H1 (cell line): ENCODE data around the gene INPP5A. TPM values are rescaled to one million over a fixed set of nuclear protein-coding genes. Genes with fewer than 3 reads are reported as not detected.
A peak's percentile ranks its signal among the peaks of the same experiment; 100 is the strongest.

ENCODE experiments used
- CTCF ChIA-PET: fragments of 300-600 bp; sonication (Branson Sonifier 250); formaldehyde crosslinking; loops from one replicate; lab custom pipeline; 2021; ENCODE audit not compliant: partially characterized antibody; lab: Charles Lee
- POLR2A ChIA-PET: fragments of 300-600 bp; sonication (Branson Sonifier 250); formaldehyde crosslinking; loops from one replicate; lab custom pipeline; 2021; ENCODE audit warnings: inconsistent platforms; ENCODE audit not compliant: partially characterized antibody; lab: Charles Lee
- DNase-seq, 2 experiments: peaks; one replicate each; pipeline versions ENCODE4 v3.0.0 to v3.0.0-alpha.2; 2010 to 2022; ENCODE audit warnings: low spot score in 2 of 2, low read depth in 1 of 2, mixed read lengths in 1 of 2
- FAIRE-seq: peaks from 2 replicates; lab custom pipeline; 2011; peaks lifted over from hg19 to GRCh38; lab: Jason Lieb, UNC
- H2AFZ ChIP-seq: 2 replicates; pipeline ENCODE4 v1.8.1; 2012; ENCODE audit warnings: low read length, inconsistent platforms
- H2AK5ac ChIP-seq: 2 replicates; pipeline ENCODE4 v1.6.1; 2013; ENCODE audit warnings: low read depth, low read length
- H2BK120ac ChIP-seq: replicated peaks from 2 replicates; pipeline ENCODE3; 2013; ENCODE audit warnings: low read depth, low read length, inconsistent platforms
- H2BK12ac ChIP-seq: 2 replicates; pipeline ENCODE4 v1.6.1; 2013; ENCODE audit warnings: low read depth, low read length
- H2BK15ac ChIP-seq: 2 replicates; pipeline ENCODE4 v1.6.1; 2013; ENCODE audit warnings: low read length
- H2BK20ac ChIP-seq: 2 replicates; pipeline ENCODE4 v1.6.1; 2013; ENCODE audit warnings: low read length
- H2BK5ac ChIP-seq: 2 replicates; pipeline ENCODE4 v1.6.1; 2013; ENCODE audit warnings: low read depth, low read length
- H3K14ac ChIP-seq: 2 replicates; pipeline ENCODE4 v1.6.1; 2013; ENCODE audit warnings: inconsistent platforms; ENCODE audit not compliant: insufficient read length
- H3K18ac ChIP-seq: 2 replicates; pipeline ENCODE4 v1.6.1; 2013; ENCODE audit warnings: low read length; ENCODE audit errors: extremely low read depth
- H3K23ac ChIP-seq: 2 replicates; pipeline ENCODE4 v1.6.1; 2013; ENCODE audit warnings: inconsistent platforms; ENCODE audit not compliant: insufficient read length
- H3K23me2 ChIP-seq: 2 replicates; pipeline ENCODE4 v1.6.1; 2013; ENCODE audit warnings: low read depth, low read length
- H3K27ac ChIP-seq: 2 replicates; pipeline ENCODE4 v1.6.1; 2011; ENCODE audit warnings: low read depth, low read length, inconsistent platforms
- H3K27me3 ChIP-seq, 4 experiments: replicated peaks in 1 of 4; 1 replicate in 1 of 4; 2 replicates in 3 of 4; pipeline versions ENCODE4 v1.6.1 to v1.8.1; 2011 to 2013; ENCODE audit warnings: low read length in 3 of 4, mild to moderate bottlenecking in 3 of 4, inconsistent platforms in 2 of 4, mixed read lengths in 2 of 4, moderate library complexity in 1 of 4; ENCODE audit not compliant: control insufficient read depth in 3 of 4, insufficient read depth in 3 of 4; ENCODE audit errors: extremely low read depth in 1 of 4
- H3K36me3 ChIP-seq, 4 experiments: 2 replicates each; pipeline versions ENCODE4 v1.6.1 to v1.8.1; 2011 to 2013; ENCODE audit warnings: mild to moderate bottlenecking in 4 of 4, low read length in 3 of 4, moderate library complexity in 2 of 4, control low read depth in 1 of 4, inconsistent platforms in 1 of 4; ENCODE audit not compliant: insufficient read depth in 4 of 4, control insufficient read depth in 2 of 4
- H3K4ac ChIP-seq: replicated peaks from 2 replicates; pipeline ENCODE3; 2013; ENCODE audit warnings: low read length, low read depth, mixed read lengths, inconsistent platforms; ENCODE audit not compliant: insufficient read length
- H3K4me1 ChIP-seq, 4 experiments: replicated peaks in 1 of 4; 1 replicate in 1 of 4; 2 replicates in 3 of 4; pipeline versions ENCODE4 v1.6.1 to v1.8.1; 2011 to 2013; ENCODE audit warnings: low read length in 3 of 4, inconsistent platforms in 2 of 4, mixed read lengths in 1 of 4; ENCODE audit not compliant: insufficient read depth in 4 of 4, control insufficient read depth in 3 of 4
- H3K4me2 ChIP-seq, 2 experiments: 2 replicates each; pipeline versions ENCODE4 v1.6.1 to v1.8.1; 2011 to 2013; ENCODE audit warnings: low read depth in 2 of 2, low read length in 2 of 2, control low read depth in 1 of 2, inconsistent platforms in 1 of 2, mild to moderate bottlenecking in 1 of 2; ENCODE audit not compliant: insufficient read depth in 1 of 2
- H3K4me3 ChIP-seq, 4 experiments: fragments of 200-600, 300-600 bp in 1 of 4; sonication (generic), shearing (Covaris generic), sonication (Bioruptor Twin) in 1 of 4; 2 replicates each; pipeline versions ENCODE4 v1.5.1 to v1.8.1; 2011 to 2016; ENCODE audit warnings: low read length in 4 of 4, low read depth in 3 of 4, control low read depth in 2 of 4, inconsistent platforms in 2 of 4, mild to moderate bottlenecking in 2 of 4, mixed read lengths in 1 of 4, moderate library complexity in 1 of 4; ENCODE audit not compliant: insufficient read depth in 2 of 4; ENCODE audit errors: extremely low read depth in 1 of 4
- H3K56ac ChIP-seq: replicated peaks from 2 replicates; pipeline ENCODE3; 2013; ENCODE audit warnings: low read depth, mild to moderate bottlenecking, mixed read lengths, low read length, inconsistent platforms; ENCODE audit not compliant: insufficient read length
- H3K79me1 ChIP-seq: 2 replicates; pipeline ENCODE4 v1.6.1; 2013; ENCODE audit warnings: low read depth, low read length, control low read depth
- H3K79me2 ChIP-seq, 2 experiments: 2 replicates each; pipeline versions ENCODE4 v1.6.1 to v1.8.1; 2012 to 2013; ENCODE audit warnings: low read length in 2 of 2, mild to moderate bottlenecking in 2 of 2, inconsistent platforms in 1 of 2; ENCODE audit not compliant: insufficient read depth in 2 of 2, control insufficient read depth in 1 of 2
- H3K9ac ChIP-seq, 4 experiments: replicated peaks in 1 of 4; 1 replicate in 1 of 4; 2 replicates in 3 of 4; pipeline versions ENCODE4 v1.6.1 to v1.8.1; 2011 to 2013; ENCODE audit warnings: low read depth in 3 of 4, low read length in 3 of 4, control low read depth in 2 of 4, mild to moderate bottlenecking in 2 of 4, moderate library complexity in 2 of 4, inconsistent platforms in 1 of 4; ENCODE audit errors: extremely low read depth in 1 of 4
- H3K9me3 ChIP-seq, 2 experiments: 2 replicates each; pipeline versions ENCODE4 v1.6.1 to v1.8.1; 2012 to 2013; ENCODE audit warnings: mild to moderate bottlenecking in 2 of 2, moderate library complexity in 2 of 2, control low read depth in 1 of 2, inconsistent platforms in 1 of 2, low read depth in 1 of 2, low read length in 1 of 2, mixed read lengths in 1 of 2; ENCODE audit not compliant: insufficient read depth in 2 of 2
- H4K20me1 ChIP-seq, 2 experiments: replicated peaks in 1 of 2; 2 replicates each; pipeline versions ENCODE3 to v1.8.1; 2011 to 2013; ENCODE audit warnings: inconsistent platforms in 2 of 2, low read length in 2 of 2, mild to moderate bottlenecking in 1 of 2; ENCODE audit not compliant: insufficient read depth in 2 of 2, control insufficient read depth in 1 of 2
- H4K5ac ChIP-seq: 2 replicates; pipeline ENCODE4 v1.6.1; 2013; ENCODE audit warnings: low read length, low read depth, mixed read lengths, inconsistent platforms; ENCODE audit not compliant: insufficient read length
- H4K8ac ChIP-seq: 2 replicates; pipeline ENCODE4 v1.8.0; 2013; ENCODE audit warnings: mild to moderate bottlenecking, moderate library complexity, low read length, inconsistent platforms; ENCODE audit not compliant: insufficient read depth; ENCODE audit errors: extremely low read depth
- H4K91ac ChIP-seq: replicated peaks from 2 replicates; pipeline ENCODE3; 2013; ENCODE audit warnings: low read length, mixed read lengths, inconsistent platforms; ENCODE audit not compliant: insufficient read length
- CHD1 ChIP-seq: IDR thresholded peaks from 2 replicates; pipeline ENCODE4 v1.6.1; 2012; ENCODE audit warnings: low read depth, low read length, improper control_type of control experiment
- GTF2F1 ChIP-seq: IDR thresholded peaks from 2 replicates; pipeline ENCODE4 v1.6.1; 2012; ENCODE audit warnings: low read depth, low read length, improper control_type of control experiment, borderline replicate concordance
- KDM1A ChIP-seq: fragments of 200-600, 300-600 bp; sonication (generic); IDR thresholded peaks from 2 replicates; pipeline ENCODE4 v1.7.1; 2016; ENCODE audit warnings: mild to moderate bottlenecking, low read length, borderline replicate concordance
- KDM4A ChIP-seq: IDR thresholded peaks from one replicate; pipeline ENCODE4 v1.7.1; 2012; ENCODE audit warnings: low read depth, mild to moderate bottlenecking, moderate library complexity, low read length, inconsistent platforms; ENCODE audit not compliant: severe bottlenecking
- KDM5A ChIP-seq: fragments of 200-600 bp; IDR thresholded peaks from 2 replicates; pipeline ENCODE4 v1.7.1; 2012; ENCODE audit warnings: mild to moderate bottlenecking, low read length, inconsistent platforms, mixed read lengths
- MAFK ChIP-seq: IDR thresholded peaks from 2 replicates; pipeline ENCODE4 v1.6.1; 2012; ENCODE audit warnings: low read depth, mild to moderate bottlenecking, improper control_type of control experiment, low read length
- RAD21 ChIP-seq, 2 experiments: IDR thresholded peaks in 1 of 2; conservative IDR thresholded peaks in 1 of 2; 2 replicates each; pipeline ENCODE4 v1.6.1; 2011; ENCODE audit warnings: low read depth in 2 of 2, low read length in 2 of 2, improper control_type of control experiment in 1 of 2, inconsistent platforms in 1 of 2, mild to moderate bottlenecking in 1 of 2, moderate library complexity in 1 of 2
- RBBP5 ChIP-seq: IDR thresholded peaks from 2 replicates; pipeline ENCODE4 v1.7.1; 2012; ENCODE audit warnings: low read depth, mild to moderate bottlenecking, inconsistent platforms, low read length, moderate library complexity, borderline replicate concordance
- SP4 ChIP-seq: IDR thresholded peaks from 2 replicates; pipeline ENCODE4 v1.6.1; 2012; ENCODE audit warnings: low read length, inconsistent platforms
- TAF7 ChIP-seq: optimal IDR thresholded peaks from 2 replicates; pipeline ENCODE3; 2011; ENCODE audit warnings: low read depth, mild to moderate bottlenecking, inconsistent platforms, low read length, moderate library complexity, borderline replicate concordance
- WGBS, 2 experiments: shearing (Covaris generic) in 1 of 2; methylation state at CpG; one replicate each; pipeline versions ENCODE4 v1.1.6 to v1.1.7; 2013 to 2015; ENCODE audit warnings: low lambda C conversion rate in 2 of 2, mixed read lengths in 2 of 2, inconsistent platforms in 1 of 2, low coverage in 1 of 2, missing lambda C conversion rate in 1 of 2; ENCODE audit not compliant: insufficient replicate concordance in 2 of 2, insufficient coverage in 1 of 2, insufficient read length in 1 of 2; ENCODE audit errors: extremely low coverage in 1 of 2, missing lambda C conversion rate in 1 of 2; 5-methylcytosine and 5-hydroxymethylcytosine counted together
- polyA plus RNA-seq, 7 experiments: library from polyadenylated mRNA; depleted of rRNA in 3 of 7; stranded (reverse) in 5 of 7; unstranded in 2 of 7; fragments of >200 nt in 5 of 7; fragments of 200-250 nt in 2 of 7; gene quantifications; 1 replicate in 5 of 7; 2 replicates in 1 of 7; 4 replicates in 1 of 7; pipeline versions ENCODE4 v1.2.1 to v1.2.3, GENCODE V29; 2011 to 2013; ENCODE audit warnings: missing spikeins in 2 of 7, mixed read lengths in 2 of 7
- total RNA-seq: library from RNA; stranded (reverse); fragmentation: NEBNext Ultra II Directional; extraction: Animal tissue kit (Norgen Biotek cat#: 25700); gene quantifications from 2 replicates; pipeline ENCODE4 v1.2.1, GENCODE V29; 2021
- TF ChIP-seq, protein P1 (sequence below): IDR thresholded peaks from 2 replicates; pipeline ENCODE4 v1.6.1; 2012; ENCODE audit warnings: inconsistent platforms

INPP5A gene
- total and polyA plus RNA-seq, 2 of the 8 experiments (the other 6 are each of a cell fraction or from before 2014, with no cell fraction given), result 19.7 to 27.5 TPM

DNA sequence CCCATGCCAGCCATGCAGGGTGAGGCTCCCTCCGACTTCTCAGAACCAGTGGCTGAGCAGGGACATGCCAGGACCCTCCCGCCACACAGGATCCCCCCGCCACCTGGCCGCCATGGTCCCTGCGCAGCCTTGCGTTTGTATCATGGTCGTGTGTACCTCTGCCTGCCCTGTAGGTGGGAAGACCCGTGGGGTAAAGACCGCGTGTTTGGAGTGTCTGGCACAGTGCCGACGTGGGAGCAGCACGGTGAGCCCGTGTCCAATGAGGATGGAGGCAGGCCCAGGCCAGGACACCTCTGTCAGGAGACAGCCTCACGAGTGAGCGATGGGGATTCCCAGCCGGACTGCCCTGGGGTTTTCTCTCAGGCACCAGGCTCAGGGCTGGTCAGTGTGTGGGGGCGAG is 216.5 kb downstream of the INPP5A start:
- H3K9me3 ChIP-seq, result peaks cover 3 to 13% of the 10 kb centered on the region in 2 experiments; a peak in 2 of 4 replicates
- no peak overlapping the region for H2BK120ac ChIP-seq
- H3K23me2 ChIP-seq, result no peaks in the 10 kb centered on the region
- H3K56ac ChIP-seq, result no peak overlapping the region
- no peaks in the 10 kb centered on the region for H3K79me2 ChIP-seq
- no peak overlapping the region for H3K14ac ChIP-seq
- peaks cover 0 to 5% (median 0%) of the 10 kb centered on the region in 4 experiments; a peak in 2 of 8 replicates for H3K36me3 ChIP-seq
- no peak overlapping the region for H3K23ac ChIP-seq
- no peak overlapping the region for H4K5ac ChIP-seq
- peak overlapping the region; percentile 40 for H4K91ac ChIP-seq
- H2BK12ac ChIP-seq, result no peak overlapping the region
- no peak overlapping the region for H2BK20ac ChIP-seq
- no peak overlapping the region for H2BK15ac ChIP-seq
- no peak overlapping the region for H2BK5ac ChIP-seq
- no peak overlapping the region for H3K9ac ChIP-seq
- no peak overlapping the region for H2AK5ac ChIP-seq
- no peak overlapping the region for H3K4me3 ChIP-seq
- H2AFZ ChIP-seq, result no peak overlapping the region
- H3K18ac ChIP-seq, result no peak overlapping the region
- peaks cover 0 to 4% of the 10 kb centered on the region in 2 experiments for H4K20me1 ChIP-seq
- ChIA-PET CTCF (no interaction called here), POLR2A (no interaction called here)
- peak overlapping the region; percentile 25; the same call in 1 of the 2 replicates for H4K8ac ChIP-seq
- no peak for DNase-seq
- 80% methylated on average over 17 of the region's 18 CpGs; no CpG with 5 or more reads in 1 of the 2 experiments for WGBS, 2 experiments
- H3K27ac ChIP-seq, result no peak overlapping the region
- no peak overlapping the region for H3K4me2 ChIP-seq
- peaks cover 2% of the 10 kb centered on the region; the same call in 1 of the 2 replicates for H3K79me1 ChIP-seq
- no peak overlapping the region for H3K4ac ChIP-seq
- no peaks in the 10 kb centered on the region for H3K4me1 ChIP-seq
- no peak for FAIRE-seq
- H3K27me3 ChIP-seq, result no peaks in the 10 kb centered on the region
- no peak for TF ChIP-seq RBBP5
- no peak for TF ChIP-seq GTF2F1
- TF ChIP-seq CHD1, result no peak
- TF ChIP-seq KDM1A, result no peak
- TF ChIP-seq TAF7, result no peak
- no peak for TF ChIP-seq KDM5A
- no peak for TF ChIP-seq SP4
- no peak for TF ChIP-seq MAFK
- no peak for TF ChIP-seq KDM4A
- no peak for TF ChIP-seq RAD21 (IDR thresholded peaks at IDR 0.05 in 1 of 2, conservative IDR thresholded peaks at IDR 0.05 in 1 of 2; ENCODE audit: low read depth in 2 of 2, low read length in 2 of 2)
- TF ChIP-seq, protein P1, sequence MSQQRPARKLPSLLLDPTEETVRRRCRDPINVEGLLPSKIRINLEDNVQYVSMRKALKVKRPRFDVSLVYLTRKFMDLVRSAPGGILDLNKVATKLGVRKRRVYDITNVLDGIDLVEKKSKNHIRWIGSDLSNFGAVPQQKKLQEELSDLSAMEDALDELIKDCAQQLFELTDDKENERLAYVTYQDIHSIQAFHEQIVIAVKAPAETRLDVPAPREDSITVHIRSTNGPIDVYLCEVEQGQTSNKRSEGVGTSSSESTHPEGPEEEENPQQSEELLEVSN, result no peak
